Activated naive CD8-positive, alpha-beta T cell treated with anti-CD3 and anti-CD28 coated beads, Interleukin-2, amount 10 ng/mL, durations not matched to agents 7 days and 5 days (primary cell): ENCODE results near the gene DOCK8. TPM values are rescaled to one million over a fixed set of nuclear protein-coding genes. Genes with fewer than 3 reads are reported as not detected.

ENCODE experiments used
- ATAC-seq: fragments of 150-1000 bp; cut with Tn5 transposase; one replicate; pipeline ENCODE4 v1.10.0; 2021; ENCODE audit warnings: low read depth, moderate library complexity
- POLR2A ChIA-PET: fragments of 350-600 bp; sonication (Branson Sonifier 250); formaldehyde crosslinking; loops from one replicate; lab custom pipeline; 2021; ENCODE audit warnings: antibody characterized with exemption; lab: Charles Lee
- DNase-seq: peaks from one replicate; pipeline ENCODE4 v3.0.0; 2021
- H3K27ac Mint-ChIP-seq: one replicate; pipeline ENCODE4 v1.8.0; 2022; ENCODE audit warnings: mild to moderate bottlenecking, mixed read lengths
- H3K27me3 Mint-ChIP-seq: one replicate; pipeline ENCODE4 v1.8.0; 2022; ENCODE audit warnings: mild to moderate bottlenecking, moderate library complexity, mixed read lengths
- H3K36me3 Mint-ChIP-seq: one replicate; pipeline ENCODE4 v1.8.0; 2021; ENCODE audit warnings: mild to moderate bottlenecking, mixed read lengths
- H3K4me1 Mint-ChIP-seq: one replicate; pipeline ENCODE4 v1.8.0; 2021; ENCODE audit warnings: mixed read lengths
- H3K4me3 Mint-ChIP-seq: one replicate; pipeline ENCODE4 v1.8.0; 2022; ENCODE audit warnings: mild to moderate bottlenecking, moderate library complexity, mixed read lengths
- H3K9me3 Mint-ChIP-seq: one replicate; pipeline ENCODE4 v1.8.0; 2021; ENCODE audit warnings: mixed read lengths
- total RNA-seq, 2 experiments: library from RNA; stranded (reverse); gene quantifications; one replicate each; pipeline ENCODE4 v1.2.3, GENCODE V29; 2021

The DOCK8 gene
- total RNA-seq, 2 experiments from 2014 or later: 318 to 319 TPM

DNA sequence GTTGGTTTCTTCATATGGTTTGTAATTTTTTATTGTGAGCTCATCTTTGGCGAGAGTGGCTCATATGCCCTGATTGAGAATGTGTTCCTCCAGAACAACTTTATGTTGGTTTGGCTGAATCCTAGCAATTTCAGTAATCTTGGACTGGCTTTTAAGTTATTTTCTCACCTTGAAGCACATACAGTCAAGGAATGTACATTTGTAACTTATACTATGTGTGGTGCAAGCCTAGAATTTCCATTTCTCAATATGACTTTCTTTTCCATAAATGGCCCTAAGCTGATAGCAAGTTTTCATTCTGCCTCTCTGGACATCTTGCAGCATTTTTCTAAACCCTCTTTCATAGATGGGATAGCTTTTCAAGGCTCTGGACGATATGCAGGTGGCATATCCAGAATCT, 247.5 kb downstream of the DOCK8 start:
- no peak overlapping the region for H3K27ac Mint-ChIP-seq
- no peaks in the 10 kb centered on the region for H3K9me3 Mint-ChIP-seq
- H3K4me3 Mint-ChIP-seq: no peak overlapping the region
- H3K36me3 Mint-ChIP-seq: peaks cover 48% of the 10 kb centered on the region
- POLR2A ChIA-PET: no interaction called here
- H3K4me1 Mint-ChIP-seq: peaks cover 38% of the 10 kb centered on the region
- DNase-seq: no peak
- no peaks in the 10 kb centered on the region for H3K27me3 Mint-ChIP-seq
- no peak for ATAC-seq

DNA sequence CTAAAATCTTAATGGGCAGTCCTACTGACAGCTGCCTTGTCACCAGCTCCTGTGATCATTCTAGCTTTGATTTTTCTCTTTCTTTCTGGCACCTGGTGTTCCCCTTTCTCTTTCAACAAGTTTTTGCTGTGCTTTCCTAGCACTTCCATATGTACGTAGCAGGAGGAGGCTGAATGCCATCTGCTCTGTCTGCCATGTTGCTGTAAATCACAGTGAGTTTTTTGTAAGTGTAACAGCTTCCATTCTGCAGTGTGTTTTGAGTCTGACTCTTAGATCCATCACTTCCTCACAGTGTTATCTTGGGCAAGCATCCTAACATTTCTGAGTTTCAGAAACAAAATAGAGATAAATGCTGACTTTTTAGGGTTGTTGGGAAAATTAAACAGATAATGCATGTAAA, 247.9 kb downstream of the DOCK8 start:
- Mint-ChIP-seq H3K27me3 (no peaks in the 10 kb centered on the region), H3K4me3 (no peak overlapping the region), H3K9me3 (no peaks in the 10 kb centered on the region), H3K36me3 (peaks cover 45% of the 10 kb centered on the region), H3K4me1 (peaks cover 34% of the 10 kb centered on the region), H3K27ac (peak overlapping the region; percentile 60)
- ATAC-seq (no peak), DNase-seq (no peak)
- POLR2A ChIA-PET: no interaction called here

DNA sequence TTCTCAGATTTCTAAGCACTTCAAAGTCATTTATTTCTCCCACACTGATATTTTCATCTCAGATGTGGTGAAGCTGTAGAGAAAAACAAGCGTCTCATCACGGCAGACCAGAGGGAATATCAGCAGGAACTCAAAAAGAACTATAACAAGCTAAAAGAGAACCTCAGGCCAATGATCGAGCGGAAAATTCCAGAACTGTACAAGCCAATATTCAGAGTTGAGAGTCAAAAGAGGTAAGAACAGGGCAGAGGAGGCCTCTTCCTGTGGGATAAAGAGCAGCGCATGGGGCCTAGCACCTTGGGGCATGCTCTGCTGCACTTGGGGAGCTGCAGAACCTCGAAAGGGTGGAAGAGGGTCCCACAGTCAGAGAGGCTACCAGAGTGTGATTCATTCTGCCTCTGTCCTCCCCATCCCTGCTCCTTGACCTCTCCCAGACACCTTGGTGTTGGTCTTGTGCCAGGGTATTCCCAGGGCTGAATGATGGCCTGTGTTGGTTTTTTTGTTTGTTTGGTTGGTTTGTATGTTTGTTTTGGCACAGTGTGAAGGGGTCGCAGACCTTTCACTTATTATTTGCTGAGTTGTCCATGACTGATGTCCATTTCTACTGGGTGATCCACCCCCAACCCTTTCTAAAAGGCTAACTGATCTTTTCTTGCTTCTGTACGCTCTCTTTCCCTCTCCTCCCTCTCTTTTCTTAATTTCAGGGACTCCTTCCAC, 248.9 kb downstream of the DOCK8 start:
- Mint-ChIP-seq H3K27me3 (no peaks in the 10 kb centered on the region), H3K4me3 (no peak overlapping the region), H3K9me3 (no peaks in the 10 kb centered on the region), H3K4me1 (peaks cover 26% of the 10 kb centered on the region), H3K36me3 (peaks cover 45% of the 10 kb centered on the region), H3K27ac (peak overlapping the region; percentile 4)
- ATAC-seq: no peak
- POLR2A ChIA-PET: no interaction called here
- no peak for DNase-seq

DNA sequence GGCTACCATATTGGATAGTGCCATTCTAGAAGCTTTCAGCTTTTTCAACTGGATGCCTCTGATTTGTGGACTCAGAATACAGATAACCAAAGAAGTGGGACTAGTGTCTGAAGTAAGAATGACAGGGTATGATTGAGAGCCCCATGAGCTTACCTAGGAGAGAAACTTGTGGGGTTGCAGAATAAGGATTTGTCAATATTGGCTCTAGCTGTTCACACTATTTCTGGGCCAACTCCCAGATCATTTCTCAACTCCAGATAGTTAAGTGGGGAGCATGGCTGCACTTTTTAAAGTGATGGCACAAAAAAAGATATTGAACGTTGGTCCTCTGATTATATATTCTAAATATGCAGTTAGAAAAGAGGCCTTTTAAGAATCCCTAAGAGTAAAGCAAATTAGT, 252.1 kb downstream of the DOCK8 start:
- no peak for DNase-seq
- Mint-ChIP-seq H3K27me3 (no peaks in the 10 kb centered on the region), H3K9me3 (no peaks in the 10 kb centered on the region), H3K36me3 (peaks cover 36% of the 10 kb centered on the region), H3K27ac (no peak overlapping the region), H3K4me3 (no peak overlapping the region), H3K4me1 (peaks cover 31% of the 10 kb centered on the region)
- POLR2A ChIA-PET: no interaction called here
- no peak for ATAC-seq

DNA sequence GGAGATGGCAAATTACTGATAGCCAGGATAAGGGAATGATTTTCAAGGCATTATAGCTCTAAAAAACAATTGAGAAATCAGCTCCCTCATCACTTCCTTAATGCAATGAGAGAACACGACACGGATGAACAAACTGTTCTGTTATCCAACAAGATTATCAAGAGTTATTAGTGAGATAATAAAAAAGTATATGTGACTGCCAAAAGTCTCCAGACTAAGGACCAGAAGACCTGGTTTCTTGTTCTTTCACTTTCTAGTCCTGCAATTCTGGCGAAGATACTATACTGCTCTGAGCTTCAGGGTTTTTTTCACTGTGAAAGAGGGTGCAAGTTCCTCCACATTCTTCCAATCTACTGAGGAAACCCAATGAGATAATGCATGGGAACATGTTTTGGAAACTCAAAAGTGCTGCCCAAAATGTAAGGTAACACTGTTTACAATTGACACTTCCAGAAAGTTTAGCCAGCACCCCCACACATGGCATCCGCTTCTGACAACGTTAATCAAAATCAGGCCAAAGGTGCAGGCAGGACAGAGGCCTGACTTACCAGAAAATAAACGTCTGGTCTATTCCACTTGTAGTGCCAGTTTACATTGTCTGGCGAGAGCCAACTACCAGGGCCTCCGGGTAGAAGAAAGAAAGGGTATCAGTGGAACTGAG, 254.2 kb downstream of the DOCK8 start:
- Mint-ChIP-seq H3K27me3 (no peaks in the 10 kb centered on the region), H3K36me3 (peaks cover 19% of the 10 kb centered on the region), H3K4me3 (peak overlapping the region; percentile 72), H3K9me3 (no peaks in the 10 kb centered on the region), H3K27ac (peak overlapping the region; percentile 82), H3K4me1 (peaks cover 26% of the 10 kb centered on the region)
- ATAC-seq: no peak
- DNase-seq: no peak
- POLR2A ChIA-PET: no interaction called here

DNA sequence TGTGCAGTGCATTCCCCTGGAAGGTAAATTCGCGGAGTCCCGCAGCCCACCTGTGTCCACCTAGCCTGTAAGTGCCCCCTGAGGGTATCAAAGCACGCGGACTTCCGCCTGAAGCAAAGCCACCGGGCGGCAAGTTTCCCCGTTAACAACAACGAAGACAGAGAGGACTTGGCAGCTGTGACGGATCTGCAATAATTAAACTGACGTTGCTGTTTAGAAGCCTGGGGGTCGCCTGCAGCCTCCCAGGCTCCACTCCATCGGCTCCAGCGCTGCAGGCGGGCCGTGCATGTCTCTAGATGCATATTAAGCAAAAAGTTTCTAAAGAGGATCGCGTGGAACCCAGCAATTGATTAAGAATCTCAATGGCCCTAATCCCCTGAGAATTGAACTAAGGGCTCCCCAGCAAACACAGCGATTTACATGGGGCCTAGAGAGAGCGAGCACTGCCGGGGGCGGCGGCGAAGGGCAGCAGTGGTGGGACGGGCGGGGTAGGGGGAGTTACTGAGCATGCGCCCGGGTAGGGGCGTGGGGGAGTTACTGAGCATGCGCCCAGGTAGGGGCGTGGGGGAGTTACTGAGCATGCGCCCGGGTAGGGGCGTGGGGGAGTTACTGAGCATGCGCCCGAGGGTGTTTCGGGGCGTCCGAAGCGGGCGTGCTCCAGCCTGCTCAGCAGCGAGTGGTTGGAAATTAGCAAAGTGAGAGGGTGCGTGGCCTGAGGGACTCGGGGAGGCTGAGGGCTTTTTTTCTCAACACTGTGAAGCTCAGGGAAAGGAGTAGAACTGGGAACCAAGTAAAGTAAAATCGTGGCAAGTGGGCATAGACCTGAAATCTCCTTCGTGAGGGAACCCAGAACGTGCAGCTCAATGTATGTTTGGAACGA, 255.2 kb downstream of the DOCK8 start:
- peaks cover 26% of the 10 kb centered on the region for H3K4me1 Mint-ChIP-seq
- ATAC-seq: peak; percentile 95

DNA sequence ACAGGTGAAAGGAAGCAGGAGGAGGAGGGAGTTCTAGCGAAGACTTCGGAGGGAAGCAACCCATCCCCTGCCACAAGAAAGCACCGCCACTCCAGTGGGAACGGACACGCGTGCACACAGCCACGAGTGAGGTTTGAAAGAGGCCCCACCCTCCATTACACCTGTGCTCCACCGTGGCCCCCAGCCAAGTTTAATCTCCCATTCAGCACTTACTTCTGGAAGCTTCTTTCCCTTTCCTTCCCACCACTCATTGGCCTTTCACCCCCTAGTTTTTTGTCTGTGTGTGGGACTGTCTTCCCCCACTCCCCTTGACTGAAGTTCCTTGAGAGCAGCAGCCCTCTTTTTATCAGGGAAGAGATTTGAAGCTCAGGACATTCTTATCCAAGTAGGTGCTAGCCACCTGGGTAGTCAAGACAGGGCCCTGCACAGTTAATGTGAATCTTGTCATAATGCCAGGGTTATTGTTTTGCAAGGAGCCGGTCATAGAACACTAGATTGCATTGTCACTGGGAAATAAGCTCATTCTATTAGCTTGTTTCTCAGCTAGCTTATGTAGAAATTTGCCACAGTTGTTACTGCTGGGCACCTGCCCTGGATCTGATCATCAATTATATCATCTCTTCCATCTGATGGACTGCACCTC, 256.0 kb downstream of the DOCK8 start:
- POLR2A ChIA-PET: interaction anchor here (0.6 to 0.9 kb wide), 2 partner anchors 10 to 538 kb away, joined by 3 to 4 read pairs; no protein-coding TSS in a partner anchor
- DNase-seq: no peak
- Mint-ChIP-seq H3K27ac (peak overlapping the region; percentile 96), H3K9me3 (no peaks in the 10 kb centered on the region), H3K27me3 (no peaks in the 10 kb centered on the region), H3K36me3 (peaks cover 6% of the 10 kb centered on the region), H3K4me3 (peak overlapping the region; percentile 95), H3K4me1 (peaks cover 26% of the 10 kb centered on the region)
- ATAC-seq: peak; percentile 12

More for the DNA sequence above, 255.2 kb downstream of the DOCK8 start:
- DNase-seq: peak; percentile 88
- Mint-ChIP-seq H3K27ac (peak overlapping the region; percentile 96), H3K4me3 (peak overlapping the region; percentile 95), H3K9me3 (no peaks in the 10 kb centered on the region), H3K27me3 (no peaks in the 10 kb centered on the region), H3K36me3 (peaks cover 13% of the 10 kb centered on the region)
- POLR2A ChIA-PET: interaction anchor here (0.6 to 0.9 kb wide), 2 partner anchors 9 to 539 kb away, joined by 3 to 4 read pairs; no protein-coding TSS in a partner anchor

DNA sequence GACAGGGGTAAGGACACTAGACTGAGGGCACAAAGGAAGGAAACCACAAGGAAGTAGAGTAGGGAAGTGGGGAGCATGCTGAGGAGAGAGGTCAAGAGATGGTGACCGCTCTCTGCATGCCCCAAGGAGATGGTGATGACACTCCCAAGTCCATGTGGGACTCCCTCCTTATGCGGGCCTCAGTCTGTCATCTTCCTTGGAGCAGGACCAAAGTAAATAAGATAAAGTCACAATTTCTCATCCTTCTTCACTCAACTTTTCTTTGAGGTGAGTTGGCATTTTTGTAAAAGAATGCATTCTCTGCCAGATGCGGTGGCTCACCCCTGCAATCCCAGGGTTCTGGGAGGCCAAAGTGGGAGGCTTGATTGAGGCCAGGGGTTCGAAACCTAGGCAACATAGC, 256.7 kb downstream of the DOCK8 start:
- POLR2A ChIA-PET: no interaction called here
- Mint-ChIP-seq H3K4me1 (peaks cover 26% of the 10 kb centered on the region), H3K36me3 (peaks cover 3% of the 10 kb centered on the region), H3K27me3 (no peaks in the 10 kb centered on the region), H3K4me3 (peak overlapping the region; percentile 95), H3K9me3 (no peaks in the 10 kb centered on the region), H3K27ac (peak overlapping the region; percentile 21)
- ATAC-seq (no peak), DNase-seq (no peak)

DNA sequence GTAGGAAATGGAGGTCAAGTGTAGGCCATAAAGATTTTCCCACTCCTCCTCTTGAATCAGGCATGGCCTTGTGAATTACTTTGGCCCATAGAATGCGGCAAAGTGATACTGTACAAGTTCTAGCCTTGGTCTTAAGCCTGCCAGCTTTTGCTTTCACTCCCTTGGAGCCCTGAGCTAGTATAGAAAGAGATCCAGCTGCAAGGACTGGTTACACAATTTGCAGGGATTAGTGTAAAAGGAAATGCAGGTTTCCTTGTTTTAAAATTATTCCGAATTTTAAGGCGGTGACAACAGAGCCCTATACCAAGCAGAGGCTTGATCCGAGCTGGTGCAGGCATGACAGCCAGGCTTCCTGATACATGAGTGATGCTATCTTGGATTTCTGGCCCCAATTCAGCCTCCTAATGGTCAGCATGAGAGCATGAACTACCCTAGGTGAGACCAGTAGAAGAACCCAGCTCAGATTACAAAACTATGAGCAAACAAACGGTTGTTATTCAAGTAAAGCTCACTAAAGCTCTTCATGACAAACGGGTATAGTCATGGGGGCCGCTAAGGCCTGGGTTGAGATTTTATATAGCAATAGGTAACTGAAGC, 257.9 kb downstream of the DOCK8 start:
- no peak overlapping the region for H3K27ac Mint-ChIP-seq
- no peak for ATAC-seq
- no peak overlapping the region for H3K4me3 Mint-ChIP-seq

DNA sequence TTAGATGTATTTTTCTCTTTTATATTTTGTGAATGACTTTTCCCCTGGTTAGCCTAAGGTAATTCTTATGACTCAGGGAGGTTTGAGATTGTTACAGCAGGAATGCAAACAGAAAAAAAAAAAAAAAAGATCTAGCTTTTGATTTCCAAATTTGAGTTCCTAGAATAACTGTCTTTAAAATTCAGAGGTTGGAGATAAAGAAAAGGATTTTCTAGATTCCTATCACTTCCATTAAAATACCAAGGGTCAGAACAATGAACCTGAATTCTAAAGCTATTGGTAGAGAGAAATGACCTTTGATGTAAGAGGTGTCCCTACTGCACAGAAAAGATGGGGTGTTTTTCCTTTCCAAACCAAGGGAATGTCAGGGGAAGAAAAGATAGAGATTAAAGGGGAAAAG, 262.5 kb downstream of the DOCK8 start:
- Mint-ChIP-seq H3K36me3 (peaks cover 3% of the 10 kb centered on the region), H3K4me1 (no peaks in the 10 kb centered on the region), H3K4me3 (no peak overlapping the region), H3K9me3 (no peaks in the 10 kb centered on the region), H3K27ac (no peak overlapping the region), H3K27me3 (peaks cover 2% of the 10 kb centered on the region)
- POLR2A ChIA-PET: no interaction called here
- no peak for DNase-seq
- no peak for ATAC-seq

More for the DNA sequence above, 257.9 kb downstream of the DOCK8 start:
- no peak for DNase-seq
- Mint-ChIP-seq H3K9me3 (no peaks in the 10 kb centered on the region), H3K4me1 (peaks cover 26% of the 10 kb centered on the region), H3K27me3 (no peaks in the 10 kb centered on the region), H3K36me3 (peaks cover 3% of the 10 kb centered on the region)
- POLR2A ChIA-PET: no interaction called here

DNA sequence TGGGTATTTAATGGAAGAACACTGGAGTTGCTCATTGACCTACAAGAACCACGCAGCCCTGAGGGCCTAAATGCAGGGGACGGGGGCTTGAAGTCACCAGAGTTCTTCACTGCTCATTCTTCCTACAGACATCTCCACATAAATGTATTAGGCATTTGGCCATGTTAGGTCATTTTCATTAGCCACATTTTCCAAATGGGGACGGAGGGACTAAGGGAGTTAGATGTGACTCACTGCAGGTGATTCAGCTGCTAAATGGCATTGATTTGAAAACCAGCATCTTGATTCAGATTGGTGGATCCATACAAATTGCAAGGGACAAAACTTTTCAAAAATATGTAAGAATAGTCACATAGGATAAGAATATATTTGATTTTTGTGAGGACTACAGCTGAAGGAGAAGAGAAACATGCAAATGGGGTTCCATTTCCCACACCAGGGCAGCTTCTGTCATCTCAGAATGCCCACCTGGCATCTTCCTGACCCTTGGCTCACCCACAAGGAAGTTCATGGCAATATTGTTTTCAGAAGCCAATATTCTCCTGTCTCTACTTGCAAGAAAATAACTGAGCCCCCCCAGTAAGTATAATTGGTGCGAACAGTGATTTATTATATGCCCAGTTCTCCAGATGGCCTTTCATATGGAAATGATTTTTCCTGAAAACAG, 264.8 kb downstream of the DOCK8 start:
- DNase-seq (no peak), ATAC-seq (no peak)
- H3K27ac Mint-ChIP-seq: no peak overlapping the region
- H3K36me3 Mint-ChIP-seq: peaks cover 3% of the 10 kb centered on the region
- POLR2A ChIA-PET: no interaction called here
- peaks cover 3% of the 10 kb centered on the region for H3K9me3 Mint-ChIP-seq
- H3K4me1 Mint-ChIP-seq: no peaks in the 10 kb centered on the region
- peaks cover 4% of the 10 kb centered on the region for H3K27me3 Mint-ChIP-seq
- H3K4me3 Mint-ChIP-seq: no peak overlapping the region

DNA sequence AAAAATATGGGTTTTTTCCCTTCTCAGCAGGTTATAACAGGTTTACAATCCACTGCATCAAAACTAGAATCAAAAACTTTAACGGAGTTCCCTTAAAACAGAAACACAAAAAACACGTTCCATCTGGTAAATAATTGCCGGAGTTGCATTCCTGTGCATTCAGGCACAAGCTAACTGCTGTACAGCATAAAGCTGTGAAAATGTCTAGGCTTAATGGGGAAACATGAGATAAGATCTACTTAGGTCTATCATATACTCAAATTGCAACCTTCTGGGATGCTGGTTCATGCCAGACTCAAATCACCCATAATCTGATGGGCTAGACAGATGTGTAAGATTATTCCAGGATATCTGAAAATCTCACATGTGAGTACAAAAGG, 265.3 kb downstream of the DOCK8 start:
- peaks cover 4% of the 10 kb centered on the region for H3K27me3 Mint-ChIP-seq
- POLR2A ChIA-PET: no interaction called here

More for the DNA sequence above, 265.3 kb downstream of the DOCK8 start:
- H3K36me3 Mint-ChIP-seq: no peaks in the 10 kb centered on the region
- no peak for ATAC-seq
- H3K9me3 Mint-ChIP-seq: peaks cover 3% of the 10 kb centered on the region
- no peak overlapping the region for H3K4me3 Mint-ChIP-seq
- no peak overlapping the region for H3K27ac Mint-ChIP-seq
- no peak for DNase-seq
- no peaks in the 10 kb centered on the region for H3K4me1 Mint-ChIP-seq
